DOHH2 (cell line): ENCODE data around the gene LANCL3.
"Not testable (repeated sequence)": the region's sequence is repeated elsewhere in the genome, so short reads cannot be mapped to it uniquely, and the experiment has no call there.

Experiments
- H3F3A ChIP-seq: fragments of 200-600 bp; sonication (generic), shearing (Covaris generic); 2 replicates; pipeline ENCODE4 v1.6.0; 2016; ENCODE audit warnings: antibody characterized with exemption, mild to moderate bottlenecking; ENCODE audit not compliant: control insufficient read depth, insufficient read depth
- H3K27ac ChIP-seq: fragments of 200-600 bp; sonication (generic); 2 replicates; pipeline ENCODE4 v1.5.1; 2014; ENCODE audit warnings: low read depth, mild to moderate bottlenecking, low read length, moderate library complexity
- H3K27me3 ChIP-seq: fragments of 200-600 bp; sonication (generic); 2 replicates; pipeline ENCODE4 v1.6.1; 2014; ENCODE audit warnings: mild to moderate bottlenecking, low read length, mixed read lengths; ENCODE audit not compliant: control insufficient read depth
- H3K36me3 ChIP-seq: fragments of 200-600 bp; sonication (generic); 2 replicates; pipeline ENCODE4 v1.6.1; 2014; ENCODE audit warnings: mild to moderate bottlenecking, low read length, moderate library complexity, mixed read lengths; ENCODE audit not compliant: control insufficient read depth
- H3K4me1 ChIP-seq: fragments of 200-600 bp; sonication (generic); 2 replicates; pipeline ENCODE4 v1.6.1; 2014; ENCODE audit warnings: mild to moderate bottlenecking, low read length, mixed read lengths; ENCODE audit not compliant: control insufficient read depth
- H3K4me2 ChIP-seq: fragments of 200-600 bp; sonication (generic); 2 replicates; pipeline ENCODE4 v1.6.0; 2014; ENCODE audit warnings: mild to moderate bottlenecking, low read length, moderate library complexity
- H3K4me3 ChIP-seq: fragments of 200-600 bp; sonication (generic); 2 replicates; pipeline ENCODE4 v1.5.1; 2014; ENCODE audit warnings: mild to moderate bottlenecking, low read length, mixed read lengths
- H3K79me2 ChIP-seq: fragments of 200-600 bp; sonication (generic); 2 replicates; pipeline ENCODE4 v1.6.1; 2014; ENCODE audit warnings: mild to moderate bottlenecking, low read length, mixed read lengths; ENCODE audit not compliant: control insufficient read depth
- H3K9me2 ChIP-seq: fragments of 200-600 bp; sonication (generic); replicated peaks from 2 replicates; pipeline ENCODE4 v1.6.1; 2014; ENCODE audit warnings: mild to moderate bottlenecking, low read length, mixed read lengths; ENCODE audit not compliant: control insufficient read depth
- H3K9me3 ChIP-seq: fragments of 200-600 bp; sonication (generic); 2 replicates; pipeline ENCODE4 v1.6.1; 2014; ENCODE audit warnings: antibody characterized with exemption, low read length, mixed read lengths; ENCODE audit not compliant: control insufficient read depth, insufficient read depth
- H4K20me1 ChIP-seq: fragments of 200-600 bp; sonication (generic); 2 replicates; pipeline ENCODE4 v1.6.0; 2014; ENCODE audit warnings: low read depth, mild to moderate bottlenecking, antibody characterized with exemption, low read length, moderate library complexity; ENCODE audit not compliant: control insufficient read depth, insufficient read depth
- EZH2phosphoT487 ChIP-seq: fragments of 200-600 bp; sonication (generic); IDR thresholded peaks from 2 replicates; pipeline ENCODE4 v1.6.1; 2017; ENCODE audit warnings: borderline replicate concordance, mild to moderate bottlenecking, antibody characterized with exemption, low read length, moderate library complexity, mixed read lengths
- TF ChIP-seq, protein P1 (sequence below): fragments of 200-600 bp; sonication (generic); IDR thresholded peaks from one replicate; pipeline ENCODE4 v1.5.1; 2014; ENCODE audit warnings: antibody characterized with exemption, mild to moderate bottlenecking, low read depth, low read length; ENCODE audit not compliant: poor library complexity, severe bottlenecking

LANCL3 gene

DNA sequence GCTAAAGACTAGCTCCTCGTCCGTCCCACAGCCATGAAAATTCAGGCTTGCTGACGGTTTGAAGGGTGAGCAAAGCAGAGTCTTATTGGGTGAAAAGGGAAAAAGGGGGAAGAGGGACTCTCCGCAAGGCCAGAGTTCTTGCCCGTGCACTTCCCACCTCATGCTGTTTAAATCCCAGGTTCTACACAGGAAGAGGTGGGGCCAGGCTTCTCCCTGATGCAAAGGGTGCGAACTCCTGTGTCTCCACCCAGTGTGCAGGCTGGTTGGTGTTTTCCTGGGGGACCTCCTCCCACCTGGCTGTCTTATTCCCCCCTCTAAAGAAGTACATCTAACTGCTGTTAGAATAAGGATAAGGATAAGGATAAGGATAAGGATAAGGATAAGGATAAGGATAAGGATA, 18.0 kb upstream of the LANCL3 start:
- H3K36me3 ChIP-seq: no peaks in the 10 kb centered on the region
- no peaks in the 10 kb centered on the region for H3K27me3 ChIP-seq
- no peak overlapping the region for H3K4me3 ChIP-seq
- no peaks in the 10 kb centered on the region for H3K9me2 ChIP-seq
- H4K20me1 ChIP-seq: no peaks in the 10 kb centered on the region
- no peak overlapping the region for H3K27ac ChIP-seq
- no peaks in the 10 kb centered on the region for H3K79me2 ChIP-seq
- no peaks in the 10 kb centered on the region for H3K4me1 ChIP-seq
- TF ChIP-seq, protein P1, sequence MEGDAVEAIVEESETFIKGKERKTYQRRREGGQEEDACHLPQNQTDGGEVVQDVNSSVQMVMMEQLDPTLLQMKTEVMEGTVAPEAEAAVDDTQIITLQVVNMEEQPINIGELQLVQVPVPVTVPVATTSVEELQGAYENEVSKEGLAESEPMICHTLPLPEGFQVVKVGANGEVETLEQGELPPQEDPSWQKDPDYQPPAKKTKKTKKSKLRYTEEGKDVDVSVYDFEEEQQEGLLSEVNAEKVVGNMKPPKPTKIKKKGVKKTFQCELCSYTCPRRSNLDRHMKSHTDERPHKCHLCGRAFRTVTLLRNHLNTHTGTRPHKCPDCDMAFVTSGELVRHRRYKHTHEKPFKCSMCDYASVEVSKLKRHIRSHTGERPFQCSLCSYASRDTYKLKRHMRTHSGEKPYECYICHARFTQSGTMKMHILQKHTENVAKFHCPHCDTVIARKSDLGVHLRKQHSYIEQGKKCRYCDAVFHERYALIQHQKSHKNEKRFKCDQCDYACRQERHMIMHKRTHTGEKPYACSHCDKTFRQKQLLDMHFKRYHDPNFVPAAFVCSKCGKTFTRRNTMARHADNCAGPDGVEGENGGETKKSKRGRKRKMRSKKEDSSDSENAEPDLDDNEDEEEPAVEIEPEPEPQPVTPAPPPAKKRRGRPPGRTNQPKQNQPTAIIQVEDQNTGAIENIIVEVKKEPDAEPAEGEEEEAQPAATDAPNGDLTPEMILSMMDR: no peak
- TF ChIP-seq EZH2phosphoT487: no peak
- no peaks in the 10 kb centered on the region for H3F3A ChIP-seq
- H3K4me2 ChIP-seq: no peak overlapping the region
- no peaks in the 10 kb centered on the region for H3K9me3 ChIP-seq

DNA sequence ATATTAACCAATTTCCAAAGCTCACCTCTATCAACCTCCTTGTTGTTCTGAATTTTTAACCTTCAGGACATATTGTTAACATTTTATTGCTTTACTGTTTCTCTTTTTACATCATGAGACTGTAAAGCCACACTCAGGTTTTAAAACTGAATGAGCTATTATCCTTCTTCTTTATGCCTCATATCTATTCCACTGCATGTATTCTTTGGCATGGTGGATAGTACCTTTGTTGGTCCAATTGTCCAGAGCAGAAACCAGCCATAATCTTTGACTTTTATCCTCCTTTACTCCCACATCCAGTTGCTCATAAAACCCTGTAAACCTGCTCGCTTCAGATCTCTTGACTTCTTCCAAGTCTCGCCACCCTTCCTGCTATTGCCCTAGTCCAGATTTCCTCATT, 6.2 kb upstream of the LANCL3 start:
- H3K9me2 ChIP-seq, H3K27me3 ChIP-seq, H3K4me2 ChIP-seq, H3K4me1 ChIP-seq, H3K9me3 ChIP-seq, H3K79me2 ChIP-seq, H3F3A ChIP-seq, H3K4me3 ChIP-seq, H4K20me1 ChIP-seq, H3K27ac ChIP-seq, H3K36me3 ChIP-seq: not testable (repeated sequence)

DNA sequence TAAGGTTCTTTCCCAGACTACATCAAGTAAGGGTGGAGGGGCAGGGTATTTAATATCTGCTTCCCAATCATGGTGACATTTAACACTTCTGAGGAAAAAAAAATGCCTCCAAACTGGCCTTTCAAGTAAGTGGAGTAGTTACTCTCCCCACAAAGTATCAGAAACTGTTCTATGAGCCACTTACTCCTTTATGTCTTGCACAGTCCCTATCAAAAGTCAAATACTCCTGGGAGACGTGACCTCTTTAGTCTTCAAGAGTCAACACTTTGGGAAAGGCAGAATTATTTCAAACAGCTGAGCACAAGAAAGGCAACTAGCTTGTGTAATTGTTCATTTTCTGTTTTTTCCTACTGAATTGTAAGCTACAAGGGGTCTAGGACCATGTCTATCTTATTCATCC, 1.1 kb upstream of the LANCL3 start:
- H3K4me1 ChIP-seq: peaks cover 15% of the 10 kb centered on the region
- H3K9me2 ChIP-seq, H3K4me2 ChIP-seq, H3F3A ChIP-seq, H3K27me3 ChIP-seq, H4K20me1 ChIP-seq, H3K79me2 ChIP-seq, H3K36me3 ChIP-seq, H3K27ac ChIP-seq, H3K4me3 ChIP-seq, H3K9me3 ChIP-seq: not testable (repeated sequence)

DNA sequence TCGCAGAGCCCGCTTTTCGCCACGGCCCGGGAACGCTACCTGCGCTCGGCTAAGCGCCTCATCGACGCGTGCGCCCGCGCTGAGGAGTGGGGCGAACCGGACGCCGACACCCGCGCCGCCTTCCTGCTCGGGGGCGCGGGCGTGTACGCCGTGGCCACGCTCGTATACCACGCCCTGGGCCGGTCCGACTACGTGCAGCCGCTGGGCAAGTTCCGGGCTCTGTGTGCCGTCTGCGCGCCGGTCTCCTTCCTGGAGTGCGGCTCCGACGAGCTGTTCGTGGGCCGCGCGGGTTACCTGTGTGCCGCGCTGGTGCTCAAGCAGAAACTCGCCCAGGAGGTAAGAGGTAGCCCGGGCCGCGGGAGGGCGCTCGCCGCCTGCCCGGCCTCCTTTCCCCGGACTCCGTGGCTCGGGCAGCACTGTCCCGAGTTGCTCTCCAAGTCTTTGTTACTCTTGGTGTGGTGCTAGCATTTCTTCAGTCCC, 687 bp downstream of the LANCL3 start:
- Histone ChIP-seq H3K4me1 (peaks cover 15% of the 10 kb centered on the region), H3K4me2 (peak overlapping the region; percentile 60), H3K4me3 (peak overlapping the region; percentile 51)
- H3K27ac ChIP-seq, H3K79me2 ChIP-seq, H3K9me2 ChIP-seq, H3K36me3 ChIP-seq, H3K9me3 ChIP-seq, H3F3A ChIP-seq, H4K20me1 ChIP-seq, H3K27me3 ChIP-seq: not testable (repeated sequence)
- TF ChIP-seq, protein P1: peak; percentile 28

DNA sequence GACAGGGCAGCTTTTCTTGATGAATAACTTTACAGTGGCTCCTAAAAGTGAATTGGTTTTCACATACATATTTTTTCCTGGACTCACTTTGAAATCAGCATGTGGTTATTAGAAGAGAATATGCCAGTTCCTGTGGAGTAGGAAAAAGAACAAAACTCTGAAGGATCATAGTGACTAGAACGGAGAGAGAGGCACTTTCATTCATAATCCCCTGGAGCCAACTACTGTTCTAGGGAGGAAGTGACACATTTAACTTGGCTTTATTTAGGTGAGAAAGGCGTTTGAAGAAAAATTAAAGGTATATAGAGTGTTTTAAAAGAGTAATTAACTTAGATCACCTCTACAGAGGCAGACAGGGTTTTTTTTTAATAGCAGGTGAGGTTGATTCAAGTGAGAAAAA, 1.7 kb downstream of the LANCL3 start:
- H3K4me3 ChIP-seq, H3K27me3 ChIP-seq, H4K20me1 ChIP-seq, H3K27ac ChIP-seq, H3K79me2 ChIP-seq, H3K9me2 ChIP-seq, H3K36me3 ChIP-seq, H3K9me3 ChIP-seq, H3F3A ChIP-seq: not testable (repeated sequence)
- Histone ChIP-seq H3K4me2 (peak overlapping the region; percentile 60), H3K4me1 (peaks cover 15% of the 10 kb centered on the region)
